ENCODE data around the gene MAGEA3. TPM values are rescaled to one million over a fixed set of nuclear protein-coding genes. Genes with fewer than 3 reads are reported as not detected.

The MAGEA3 gene, protein sequence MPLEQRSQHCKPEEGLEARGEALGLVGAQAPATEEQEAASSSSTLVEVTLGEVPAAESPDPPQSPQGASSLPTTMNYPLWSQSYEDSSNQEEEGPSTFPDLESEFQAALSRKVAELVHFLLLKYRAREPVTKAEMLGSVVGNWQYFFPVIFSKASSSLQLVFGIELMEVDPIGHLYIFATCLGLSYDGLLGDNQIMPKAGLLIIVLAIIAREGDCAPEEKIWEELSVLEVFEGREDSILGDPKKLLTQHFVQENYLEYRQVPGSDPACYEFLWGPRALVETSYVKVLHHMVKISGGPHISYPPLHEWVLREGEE
- not detected in 2 replicates for total RNA-seq

DNA sequence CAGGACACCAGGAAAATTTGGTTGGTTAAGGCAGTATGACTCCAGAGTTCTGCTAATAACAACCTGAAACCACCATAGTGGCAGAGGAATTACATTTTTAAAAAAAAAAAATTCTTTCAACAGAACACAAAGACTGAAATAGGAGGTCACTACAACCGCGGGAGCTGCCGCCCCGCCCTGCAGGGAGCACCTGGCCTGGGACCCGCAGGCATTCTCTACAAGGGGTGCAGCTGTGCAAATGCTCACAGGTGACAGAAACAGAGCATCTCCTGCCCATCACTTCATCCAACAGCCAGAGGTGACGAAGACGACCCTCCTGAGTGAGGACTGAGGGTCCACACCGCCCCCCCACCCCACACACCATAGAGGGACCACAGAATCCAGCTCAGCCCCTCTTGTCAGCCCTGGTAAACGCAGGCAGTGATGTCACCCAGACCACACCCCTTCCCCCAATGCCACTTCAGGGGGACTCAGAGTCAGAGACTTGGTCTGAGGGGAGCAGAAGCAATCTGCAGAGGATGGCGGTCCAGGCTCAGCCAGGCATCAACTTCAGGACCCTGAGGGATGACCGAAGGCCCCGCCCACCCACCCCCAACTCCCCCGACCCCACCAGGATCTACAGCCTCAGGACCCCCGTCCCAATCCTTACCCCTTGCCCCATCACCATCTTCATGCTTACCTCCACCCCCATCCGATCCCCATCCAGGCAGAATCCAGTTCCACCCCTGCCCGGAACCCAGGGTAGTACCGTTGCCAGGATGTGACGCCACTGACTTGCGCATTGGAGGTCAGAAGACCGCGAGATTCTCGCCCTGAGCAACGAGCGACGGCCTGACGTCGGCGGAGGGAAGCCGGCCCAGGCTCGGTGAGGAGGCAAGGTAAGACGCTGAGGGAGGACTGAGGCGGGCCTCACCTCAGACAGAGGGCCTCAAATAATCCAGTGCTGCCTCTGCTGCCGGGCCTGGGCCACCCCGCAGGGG lies at the start of gene MAGEA3:
MAGEA3 (plus strand) TSS at position 843 of the 980 bp plus-strand sequence. CDS start 2,039 bp downstream, outside the sequence.

DNA sequence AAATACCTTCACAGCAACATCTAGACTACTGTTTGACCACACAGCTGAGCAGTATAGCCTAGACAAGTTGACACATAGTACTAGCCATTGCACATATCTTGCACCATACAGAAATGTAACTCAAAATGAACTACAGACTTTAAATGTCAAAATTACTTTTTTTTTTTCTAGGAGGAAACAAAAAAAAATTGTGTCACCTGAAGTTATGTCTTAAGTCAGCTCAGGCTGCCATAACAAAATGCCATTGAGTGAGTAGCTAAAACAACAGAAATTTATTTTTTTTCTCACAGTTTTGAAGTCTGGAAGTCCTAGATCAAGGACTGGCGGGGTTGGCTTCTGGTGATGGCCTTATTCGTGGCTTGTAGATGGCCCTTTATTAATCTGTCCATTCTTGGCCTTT lies 10.6 kb downstream of the MAGEA3 start, which contains the start of gene CSAG2:
CSAG2 (minus strand) TSS at position 101 of the 400 bp plus-strand sequence. CDS start 161 bp downstream, outside the sequence.

DNA sequence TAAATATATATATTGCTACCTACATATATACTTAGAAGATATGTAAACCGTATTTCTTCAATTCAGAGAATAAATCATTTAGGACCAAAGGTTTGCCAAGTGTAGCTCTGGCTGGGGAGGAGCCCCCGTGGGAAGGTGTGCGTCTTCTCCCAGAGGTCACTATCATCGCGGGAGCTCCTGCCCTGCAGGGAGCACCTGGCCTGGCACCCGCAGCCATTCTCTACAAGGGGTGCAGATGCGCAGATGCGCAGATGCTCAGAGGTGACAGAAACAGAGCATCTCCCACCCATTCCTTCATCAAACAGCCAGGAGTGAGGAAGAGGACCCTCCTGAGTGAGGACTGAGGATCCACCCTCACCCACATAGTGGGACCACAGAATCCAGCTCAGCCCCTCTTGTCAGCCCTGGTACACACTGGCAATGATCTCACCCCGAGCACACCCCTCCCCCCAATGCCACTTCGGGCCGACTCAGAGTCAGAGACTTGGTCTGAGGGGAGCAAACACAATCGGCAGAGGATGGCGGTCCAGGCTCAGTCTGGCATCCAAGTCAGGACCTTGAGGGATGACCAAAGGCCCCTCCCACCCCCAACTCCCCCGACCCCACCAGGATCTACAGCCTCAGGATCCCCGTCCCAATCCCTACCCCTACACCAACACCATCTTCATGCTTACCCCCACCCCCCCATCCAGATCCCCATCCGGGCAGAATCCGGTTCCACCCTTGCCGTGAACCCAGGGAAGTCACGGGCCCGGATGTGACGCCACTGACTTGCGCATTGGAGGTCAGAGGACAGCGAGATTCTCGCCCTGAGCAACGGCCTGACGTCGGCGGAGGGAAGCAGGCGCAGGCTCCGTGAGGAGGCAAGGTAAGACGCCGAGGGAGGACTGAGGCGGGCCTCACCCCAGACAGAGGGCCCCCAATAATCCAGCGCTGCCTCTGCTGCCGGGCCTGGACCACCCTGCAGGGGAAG lies 15.5 kb downstream of the MAGEA3 start, which contains the start of gene MAGEA2B:
MAGEA2B (plus strand) TSS at position 814 of the 973 bp plus-strand sequence. CDS start 2,479 bp downstream, outside the sequence.

DNA sequence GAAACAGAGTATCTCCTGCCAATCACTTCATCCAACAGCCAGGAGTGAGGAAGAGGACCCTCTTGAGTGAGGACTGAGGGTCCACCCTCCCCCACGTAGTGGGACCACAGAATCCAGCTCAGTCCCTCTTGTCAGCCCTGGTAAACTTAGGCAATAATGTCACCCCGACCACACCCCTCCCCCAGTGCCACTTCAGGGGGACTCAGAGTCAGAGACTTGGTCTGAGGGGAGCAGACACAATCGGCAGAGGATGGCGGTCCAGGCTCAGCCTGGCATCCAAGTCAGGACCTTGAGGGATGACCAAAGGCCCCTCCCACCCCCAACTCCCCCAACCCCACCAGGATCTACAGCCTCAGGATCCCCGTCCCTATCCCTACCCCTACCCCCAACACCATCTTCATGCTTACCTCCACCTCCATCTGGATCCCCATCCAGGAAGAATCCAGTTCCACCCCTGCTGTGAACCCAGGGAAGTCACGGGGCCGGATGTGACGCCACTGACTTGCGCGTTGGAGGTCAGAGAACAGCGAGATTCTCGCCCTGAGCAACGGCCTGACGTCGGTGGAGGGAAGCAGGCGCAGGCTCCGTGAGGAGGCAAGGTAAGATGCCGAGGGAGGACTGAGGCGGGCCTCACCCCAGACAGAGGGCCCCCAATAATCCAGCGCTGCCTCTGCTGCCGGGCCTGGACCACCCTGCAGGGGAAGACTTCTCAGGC lies 34.8 kb downstream of the MAGEA3 start, which contains the start of the genes CSAG1 and MAGEA12:
CSAG1 (minus strand) TSS at position 461 of the 715 bp plus-strand sequence. CDS start 1,261 bp downstream, outside the sequence.
MAGEA12 (plus strand) TSS at position 497 of the 715 bp plus-strand sequence. CDS start 2,405 bp downstream, outside the sequence.

Other genes with a start within 250 kb of the MAGEA3 start
- not detected in 2 replicates for gene GABRA3, start 247.5 kb upstream of the MAGEA3 start, total RNA-seq
- not detected in 2 replicates for gene GABRQ, start 60.9 kb upstream of the MAGEA3 start, total RNA-seq
- gene CSAG2, start 10.5 kb downstream of the MAGEA3 start, total RNA-seq: not detected in 2 replicates
- gene MAGEA2B, start 15.8 kb downstream of the MAGEA3 start, total RNA-seq: not detected in 2 replicates
- gene CSAG1, start 34.9 kb downstream of the MAGEA3 start, total RNA-seq: not detected in 2 replicates
- gene MAGEA12, start 35.0 kb downstream of the MAGEA3 start, total RNA-seq: not detected in 2 replicates
- not detected in 2 replicates for gene MAGEA2, start 55.0 kb downstream of the MAGEA3 start, total RNA-seq
- gene CSAG3, start 60.4 kb downstream of the MAGEA3 start, total RNA-seq: not detected in 2 replicates
- gene MAGEA6, start 70.9 kb downstream of the MAGEA3 start, total RNA-seq: not detected in 2 replicates
- 31.8 and 38.8 TPM in 2 replicates for gene CETN2, start 132.0 kb downstream of the MAGEA3 start, total RNA-seq
- gene NSDHL, start 132.3 kb downstream of the MAGEA3 start, total RNA-seq: 19.7 and 25.8 TPM in 2 replicates
- 1.6 and 2.9 TPM in 2 replicates for gene ZNF185, start 199.3 kb downstream of the MAGEA3 start, total RNA-seq